MM.1S (cell line): ENCODE data around the gene DENND5B.

Experiments used
- DNase-seq: peaks from one replicate; pipeline ENCODE4 v3.0.0-alpha.2; 2015
- H2AFZ ChIP-seq: fragments of 300-600 bp; sonication (generic); 2 replicates; pipeline ENCODE4 v1.6.0; 2016; ENCODE audit warnings: antibody characterized with exemption, low read length
- H3F3A ChIP-seq: fragments of 300-600 bp; sonication (generic); 2 replicates; pipeline ENCODE4 v1.6.1; 2016; ENCODE audit warnings: mild to moderate bottlenecking, antibody characterized with exemption, low read length, moderate library complexity, mixed read lengths; ENCODE audit not compliant: insufficient read depth
- H3K27ac ChIP-seq: fragments of 300-600 bp; sonication (generic); 2 replicates; pipeline ENCODE4 v1.5.1; 2016; ENCODE audit warnings: mild to moderate bottlenecking, low read length
- H3K27me3 ChIP-seq: fragments of 300-600 bp; sonication (generic); replicated peaks from 2 replicates; pipeline ENCODE4 v1.6.0; 2016; ENCODE audit warnings: low read length; ENCODE audit not compliant: insufficient read depth
- H3K36me3 ChIP-seq: fragments of 300-600 bp; sonication (generic); replicated peaks from 2 replicates; pipeline ENCODE4 v1.6.1; 2016; ENCODE audit warnings: mild to moderate bottlenecking, low read length, mixed read lengths; ENCODE audit not compliant: insufficient read depth
- H3K4me1 ChIP-seq: fragments of 300-600 bp; sonication (generic); 2 replicates; pipeline ENCODE4 v1.6.1; 2016; ENCODE audit warnings: low read length, mixed read lengths
- H3K4me2 ChIP-seq: fragments of 300-600 bp; sonication (generic); 2 replicates; pipeline ENCODE4 v1.6.0; 2016; ENCODE audit warnings: low read depth, low read length
- H3K4me3 ChIP-seq: fragments of 300-600 bp; sonication (generic); 2 replicates; pipeline ENCODE4 v1.5.1; 2016; ENCODE audit warnings: low read length, mixed read lengths
- H3K79me2 ChIP-seq: fragments of 300-600 bp; sonication (generic); 2 replicates; pipeline ENCODE4 v1.6.1; 2016; ENCODE audit warnings: mixed run types, low read length, mixed read lengths
- H3K9ac ChIP-seq: fragments of 300-600 bp; sonication (generic); 2 replicates; pipeline ENCODE4 v1.6.1; 2016; ENCODE audit warnings: low read length, mixed read lengths
- H3K9me2 ChIP-seq: fragments of 300-600 bp; sonication (generic); replicated peaks from 2 replicates; pipeline ENCODE4 v1.6.1; 2016; ENCODE audit warnings: mild to moderate bottlenecking, low read length, mixed read lengths; ENCODE audit not compliant: insufficient read depth
- H3K9me3 ChIP-seq: fragments of 300-600 bp; sonication (generic); replicated peaks from 2 replicates; pipeline ENCODE4 v1.6.1; 2016; ENCODE audit warnings: mild to moderate bottlenecking, low read length, mixed read lengths; ENCODE audit not compliant: insufficient read depth
- H4K20me1 ChIP-seq: fragments of 300-600 bp; sonication (generic); 2 replicates; pipeline ENCODE4 v1.6.1; 2016; ENCODE audit warnings: mild to moderate bottlenecking, low read length, moderate library complexity, mixed read lengths; ENCODE audit not compliant: insufficient read depth
- CTCF ChIP-seq: fragments of 300-600 bp; sonication (generic); IDR thresholded peaks from 2 replicates; pipeline ENCODE4 v1.5.1; 2016; ENCODE audit warnings: antibody characterized with exemption, low read length, mixed read lengths
- EZH2 ChIP-seq: fragments of 300-600 bp; sonication (generic); optimal IDR thresholded peaks from 2 replicates; pipeline ENCODE3; 2017; ENCODE audit warnings: low read depth, mild to moderate bottlenecking, antibody characterized with exemption, low read length, mixed read lengths
- EZH2phosphoT487 ChIP-seq: fragments of 300-600 bp; sonication (generic); IDR thresholded peaks from 2 replicates; pipeline ENCODE4 v1.6.1; 2018; ENCODE audit warnings: antibody characterized with exemption, low read length

Gene DENND5B

GRCh38 chr12:31456562-31456961 is 134.4 kb downstream of the DENND5B start:
- Histone ChIP-seq H3F3A (no peaks in the 10 kb centered on the region), H4K20me1 (no peaks in the 10 kb centered on the region), H2AFZ (no peak overlapping the region), H3K4me2 (no peak overlapping the region), H3K4me3 (no peak overlapping the region), H3K79me2 (no peaks in the 10 kb centered on the region), H3K9ac (no peak overlapping the region), H3K27ac (no peak overlapping the region), H3K4me1 (no peaks in the 10 kb centered on the region), H3K9me2 (no peaks in the 10 kb centered on the region), H3K27me3 (no peaks in the 10 kb centered on the region), H3K36me3 (no peaks in the 10 kb centered on the region; the same call in 1 of the 2 replicates), H3K9me3 (no peaks in the 10 kb centered on the region)
- TF ChIP-seq EZH2 (no peak), CTCF (no peak), EZH2phosphoT487 (no peak)
- no peak for DNase-seq

- Histone ChIP-seq H3K4me1 (no peaks in the 10 kb centered on the region), H3K9ac (no peak overlapping the region), H3K27ac (no peak overlapping the region), H2AFZ (no peak overlapping the region), H3K79me2 (no peaks in the 10 kb centered on the region), H3K36me3 (no peaks in the 10 kb centered on the region), H3K4me2 (no peak overlapping the region), H3F3A (no peaks in the 10 kb centered on the region), H3K4me3 (no peak overlapping the region), H3K27me3 (no peaks in the 10 kb centered on the region), H3K9me2 (no peaks in the 10 kb centered on the region), H4K20me1 (no peaks in the 10 kb centered on the region), H3K9me3 (no peaks in the 10 kb centered on the region)
- no peak for TF ChIP-seq EZH2
- TF ChIP-seq EZH2phosphoT487: no peak
- TF ChIP-seq CTCF: no peak
- no peak for DNase-seq
Measured at GRCh38 chr12:31444736-31445135, 146.2 kb downstream of the DENND5B start.

DNA sequence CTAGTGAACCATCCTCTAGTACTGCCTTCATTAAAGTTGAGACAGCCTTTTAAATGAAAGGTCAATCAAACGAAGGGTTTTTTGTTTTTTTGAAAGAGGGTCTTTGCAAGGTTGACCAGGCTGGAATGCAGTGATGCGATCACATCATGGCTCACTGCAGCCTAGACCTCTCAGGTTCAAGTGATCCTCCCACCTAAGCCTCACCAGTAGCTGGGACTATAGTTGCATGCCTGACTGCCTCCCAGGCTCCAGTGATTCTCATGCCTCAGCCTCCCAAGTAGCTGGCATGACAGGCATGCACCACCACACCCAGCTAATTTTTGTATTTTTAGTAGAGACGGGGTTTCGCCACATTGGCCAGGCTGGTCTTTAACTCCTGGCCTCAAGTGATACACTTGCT is 150.3 kb downstream of the DENND5B start:
- no peak for TF ChIP-seq EZH2
- TF ChIP-seq CTCF: no peak
- no peak for TF ChIP-seq EZH2phosphoT487
- H3K27me3 ChIP-seq: no peaks in the 10 kb centered on the region

More for the DNA sequence above, 150.3 kb downstream of the DENND5B start:
- Histone ChIP-seq H3F3A (no peaks in the 10 kb centered on the region), H3K79me2 (no peaks in the 10 kb centered on the region), H3K36me3 (no peaks in the 10 kb centered on the region), H3K27ac (no peak overlapping the region), H3K9me3 (no peaks in the 10 kb centered on the region), H4K20me1 (no peaks in the 10 kb centered on the region), H3K9ac (no peak overlapping the region), H2AFZ (no peak overlapping the region), H3K4me2 (no peak overlapping the region), H3K4me1 (no peaks in the 10 kb centered on the region), H3K9me2 (no peaks in the 10 kb centered on the region), H3K4me3 (no peak overlapping the region)
- no peak for DNase-seq
